Omental fat pad (tissue), 4 donors: ENCODE data around the gene SCAND1. TPM values are rescaled to one million over a fixed set of nuclear protein-coding genes. Genes with fewer than 3 reads are reported as not detected.

ENCODE experiments used
- ATAC-seq: fragments of 150-250 bp; one replicate; pipeline ENCODE4 v1.9.1; 2016; ENCODE audit warnings: mild to moderate bottlenecking, moderate library complexity; ENCODE audit not compliant: low FRiP score
- DNase-seq: peaks from one replicate; pipeline ENCODE4 v3.0.0-alpha.2; 2019; ENCODE audit warnings: low spot score
- total RNA-seq, 4 donors: library from RNA; depleted of rRNA; stranded (reverse); fragments of >200 nt; gene quantifications; one replicate each; pipeline ENCODE4 v1.1.0, GENCODE V29; 2016
- TF ChIP-seq, protein P1 (sequence below), 3 donors: fragments of 450-650 bp; IDR thresholded peaks; one replicate each; pipeline ENCODE4 v1.5.1; 2016 to 2017; ENCODE audit warnings: antibody characterized with exemption in 3 of 3, mild to moderate bottlenecking in 3 of 3, moderate library complexity in 2 of 3

The SCAND1 gene
- total RNA-seq, 4 donors from 2014 or later = 65.0 to 102 (median 100) TPM

DNA sequence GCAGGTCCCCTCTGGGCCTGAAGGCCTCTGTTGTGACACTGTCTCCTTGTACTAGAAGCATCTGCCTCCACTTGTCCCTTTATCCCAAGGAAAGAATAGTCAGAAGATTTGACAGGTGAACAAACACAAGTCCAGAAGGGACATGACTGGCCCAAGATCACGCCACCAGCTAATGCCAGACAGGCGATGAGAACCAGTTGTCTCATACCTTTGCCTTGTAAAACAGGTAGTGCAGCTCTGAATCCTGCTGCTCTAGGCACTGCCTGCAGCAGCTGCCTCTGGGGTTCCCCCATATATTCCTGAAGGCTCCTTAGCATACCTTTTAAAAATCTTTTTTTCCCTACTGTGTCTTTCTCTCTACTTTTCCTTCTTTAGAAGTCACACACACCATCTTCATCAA, 25.0 kb downstream of the SCAND1 start:
- DNase-seq = no peak
- ATAC-seq = no peak
- TF ChIP-seq, protein P1, sequence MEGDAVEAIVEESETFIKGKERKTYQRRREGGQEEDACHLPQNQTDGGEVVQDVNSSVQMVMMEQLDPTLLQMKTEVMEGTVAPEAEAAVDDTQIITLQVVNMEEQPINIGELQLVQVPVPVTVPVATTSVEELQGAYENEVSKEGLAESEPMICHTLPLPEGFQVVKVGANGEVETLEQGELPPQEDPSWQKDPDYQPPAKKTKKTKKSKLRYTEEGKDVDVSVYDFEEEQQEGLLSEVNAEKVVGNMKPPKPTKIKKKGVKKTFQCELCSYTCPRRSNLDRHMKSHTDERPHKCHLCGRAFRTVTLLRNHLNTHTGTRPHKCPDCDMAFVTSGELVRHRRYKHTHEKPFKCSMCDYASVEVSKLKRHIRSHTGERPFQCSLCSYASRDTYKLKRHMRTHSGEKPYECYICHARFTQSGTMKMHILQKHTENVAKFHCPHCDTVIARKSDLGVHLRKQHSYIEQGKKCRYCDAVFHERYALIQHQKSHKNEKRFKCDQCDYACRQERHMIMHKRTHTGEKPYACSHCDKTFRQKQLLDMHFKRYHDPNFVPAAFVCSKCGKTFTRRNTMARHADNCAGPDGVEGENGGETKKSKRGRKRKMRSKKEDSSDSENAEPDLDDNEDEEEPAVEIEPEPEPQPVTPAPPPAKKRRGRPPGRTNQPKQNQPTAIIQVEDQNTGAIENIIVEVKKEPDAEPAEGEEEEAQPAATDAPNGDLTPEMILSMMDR (IDR thresholded peaks at IDR 0.05) = no peak

DNA sequence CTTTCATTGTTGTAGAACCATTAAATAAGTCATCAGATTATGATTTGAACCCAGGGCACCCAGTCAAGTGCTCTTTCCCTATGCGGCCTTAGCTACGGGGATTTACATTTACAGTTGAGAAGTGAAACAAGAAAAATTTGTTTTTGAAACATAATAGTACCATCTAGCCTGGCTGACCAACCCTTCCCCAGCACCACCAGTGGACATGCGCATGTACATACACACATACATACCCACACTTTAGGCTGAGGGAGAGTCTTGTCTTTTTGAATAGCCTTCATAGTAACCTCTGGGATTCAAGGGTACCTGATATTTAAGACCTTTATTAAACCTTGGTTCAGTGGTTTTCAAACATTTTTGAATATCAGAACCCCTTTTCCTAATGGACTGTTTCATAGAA, 33.8 kb downstream of the SCAND1 start:
- ATAC-seq = no peak
- TF ChIP-seq, protein P1 (IDR thresholded peaks at IDR 0.05) = no peak
- DNase-seq = no peak

DNA sequence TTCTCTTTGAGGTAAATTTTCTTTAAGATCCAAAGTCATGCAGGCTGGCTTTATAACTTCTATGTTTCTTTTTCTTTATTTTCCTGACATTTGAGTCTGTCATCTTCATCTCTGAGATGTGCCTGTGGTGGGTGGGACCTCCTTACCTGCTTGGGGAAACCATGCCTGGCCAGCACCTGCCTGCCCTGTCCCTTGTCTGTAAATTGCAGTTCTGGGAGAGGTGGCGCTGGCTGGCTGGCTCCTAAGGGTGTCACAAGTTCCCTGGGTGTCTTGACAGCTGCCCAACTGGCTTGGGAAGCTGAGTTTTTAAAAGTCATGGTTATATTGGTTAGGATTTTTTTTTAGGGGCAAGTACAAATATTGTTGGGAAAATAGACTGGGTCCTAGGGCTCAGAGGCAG, 36.3 kb downstream of the SCAND1 start:
- no peak for ATAC-seq
- TF ChIP-seq, protein P1 (IDR thresholded peaks at IDR 0.05) = no peak
- DNase-seq = no peak

DNA sequence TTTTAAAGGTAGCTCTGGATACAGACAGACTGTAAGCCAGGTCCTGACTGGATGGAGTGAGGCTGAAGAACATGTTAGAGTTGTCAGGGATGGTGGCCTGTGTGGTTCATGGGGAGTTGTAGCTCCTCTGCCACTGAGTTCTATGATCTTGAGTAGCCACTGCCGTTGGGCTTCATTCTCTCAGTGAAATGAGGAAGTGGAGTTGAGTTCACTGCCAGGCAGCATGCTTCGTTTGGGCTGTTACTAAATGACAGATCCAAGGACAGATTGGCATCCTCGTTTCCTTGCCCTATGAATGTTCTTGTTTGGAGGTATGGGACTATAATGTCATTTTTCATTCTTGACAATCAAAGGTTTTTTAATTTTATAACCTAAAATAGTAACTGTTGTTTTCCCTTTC, 37.2 kb downstream of the SCAND1 start:
- TF ChIP-seq, protein P1 (IDR thresholded peaks at IDR 0.05) = no peak
- ATAC-seq = no peak
- DNase-seq = no peak

DNA sequence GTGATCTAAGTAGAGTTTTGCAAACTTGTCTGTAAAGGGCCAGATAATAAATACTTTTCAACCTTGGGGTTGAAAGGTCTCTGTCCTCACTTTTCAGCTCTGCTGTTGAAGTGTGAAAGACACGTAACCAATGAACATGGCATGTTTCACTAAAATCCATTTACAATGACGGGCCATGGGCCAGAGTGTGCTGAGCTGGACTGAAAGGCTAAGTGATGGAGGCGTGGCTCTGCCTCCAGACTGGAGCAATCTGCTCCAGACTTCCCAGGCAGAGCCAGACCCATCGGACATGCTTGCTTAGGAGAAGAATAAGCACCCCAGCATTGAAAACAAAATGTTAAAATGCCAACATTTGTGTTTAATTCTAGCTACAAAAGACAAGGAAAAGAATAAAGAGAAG, 41.4 kb downstream of the SCAND1 start:
- DNase-seq = no peak
- TF ChIP-seq, protein P1 (IDR thresholded peaks at IDR 0.05) = no peak
- no peak for ATAC-seq

DNA sequence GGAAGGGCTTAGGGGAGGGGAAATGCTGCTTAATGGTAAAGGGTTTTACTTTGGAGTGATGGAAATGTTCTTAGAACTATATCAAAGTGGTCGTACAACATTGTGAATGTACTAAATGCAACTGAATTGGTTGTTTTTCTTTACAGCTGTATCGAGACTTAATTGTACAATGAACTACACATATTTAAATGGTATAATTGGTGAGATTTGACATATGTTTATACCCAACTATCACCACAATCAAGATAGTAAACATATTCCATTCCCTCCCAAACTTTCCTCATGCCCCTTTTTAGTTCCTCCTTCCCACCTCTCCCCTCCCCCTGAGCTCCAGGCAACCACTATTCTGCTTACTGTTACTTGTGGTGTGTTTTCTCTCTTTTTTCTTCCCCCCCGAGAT, 44.0 kb downstream of the SCAND1 start:
- TF ChIP-seq, protein P1 (IDR thresholded peaks at IDR 0.05) = no peak
- DNase-seq = no peak
- no peak for ATAC-seq

DNA sequence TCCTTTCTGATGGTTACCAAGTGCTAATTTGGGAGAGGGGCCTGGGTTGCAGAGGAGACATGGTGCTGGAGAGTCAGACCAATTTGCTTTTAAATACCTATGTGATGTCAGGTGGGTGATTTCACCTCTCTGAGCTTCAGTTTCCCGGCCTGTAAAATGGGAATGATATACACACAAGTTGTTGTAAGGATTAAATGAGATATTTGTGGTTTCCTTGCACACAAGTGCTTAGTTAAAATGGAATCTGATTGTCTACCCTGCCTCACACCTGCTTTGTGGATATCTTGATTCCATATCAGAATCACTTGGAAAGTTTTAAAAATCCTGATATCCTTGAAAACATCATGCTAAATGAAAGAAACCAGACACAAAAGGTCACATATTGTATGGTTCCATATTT, 44.5 kb downstream of the SCAND1 start:
- TF ChIP-seq, protein P1 (IDR thresholded peaks at IDR 0.05) = no peak
- DNase-seq (no peak), ATAC-seq (no peak)
